Subcutaneous abdominal adipose tissue (tissue), 5 donors: ENCODE measurements around the gene RPS2.
"Not testable (repeated sequence)": the region's sequence is repeated elsewhere in the genome, so short reads cannot be mapped to it uniquely, and the experiment has no call there.

ENCODE experiments used
- H3K27ac ChIP-seq: one replicate; pipeline ENCODE4 v1.7.0; 2013; ENCODE audit warnings: low read depth, mild to moderate bottlenecking, inconsistent platforms, low read length, moderate library complexity
- H3K27me3 ChIP-seq, 5 donors: one replicate each; pipeline ENCODE4 v1.7.0; 2013; ENCODE audit warnings: low read length in 5 of 5, inconsistent platforms in 1 of 5; ENCODE audit not compliant: control insufficient read depth in 5 of 5, insufficient read depth in 4 of 5
- H3K36me3 ChIP-seq, 5 donors: one replicate each; pipeline ENCODE4 v1.7.0; 2013; ENCODE audit warnings: low read length in 5 of 5; ENCODE audit not compliant: control insufficient read depth in 5 of 5, insufficient read depth in 5 of 5
- H3K4me1 ChIP-seq, 5 donors: one replicate each; pipeline ENCODE4 v1.7.0; 2013; ENCODE audit warnings: low read length in 5 of 5, mild to moderate bottlenecking in 3 of 5, moderate library complexity in 1 of 5; ENCODE audit not compliant: control insufficient read depth in 5 of 5, insufficient read depth in 5 of 5
- H3K4me3 ChIP-seq, 5 donors: one replicate each; pipeline ENCODE4 v1.7.0; 2013; ENCODE audit warnings: low read length in 5 of 5, low read depth in 1 of 5
- H3K9ac ChIP-seq, 5 donors: one replicate each; pipeline ENCODE4 v1.7.0; 2013; ENCODE audit warnings: low read length in 5 of 5, mild to moderate bottlenecking in 4 of 5, moderate library complexity in 3 of 5
- H3K9me3 ChIP-seq, 5 donors: one replicate each; pipeline ENCODE4 v1.7.0; 2013; ENCODE audit warnings: low read length in 5 of 5; ENCODE audit not compliant: control insufficient read depth in 5 of 5
- donor health status: healthy.
- donor health status: healthy.
- donor health status: healthy.
- donor health status: healthy.
- donor health status: healthy.

RPS2 gene

GRCh38 chr16:1964506-1965395 lies at the start of gene RPS2:
Gene RPS2 (minus strand): TSS chr16:1964826. CDS start chr16:1964625, 201 bp downstream.
- H3K27me3 ChIP-seq, result no peaks in the 10 kb centered on the region
- peak within 1 kb of the TSS; percentile 93 for H3K27ac ChIP-seq
- H3K9me3 ChIP-seq, result no peaks in the 10 kb centered on the region
- peak within 1 kb of the TSS; percentile 43 to 98 (median 92) for H3K9ac ChIP-seq
- H3K4me3 ChIP-seq, result peak within 1 kb of the TSS; percentile 80 to 90 (median 85)
- H3K4me1 ChIP-seq, result peaks cover 3 to 36% (median 33%) of the 10 kb centered on the region in 5 donors
- peaks cover 0 to 27% (median 24%) of the 10 kb centered on the region in 5 donors for H3K36me3 ChIP-seq

- Histone ChIP-seq H3K9me3 (no peaks in the 10 kb centered on the region), H3K36me3 (no peaks in the 10 kb centered on the region), H3K9ac (no peak overlapping the region)
These were observed 48.9 kb upstream of the RPS2 start for GRCh38 chr16:2013527-2013926.

GRCh38 chr16:2011726-2012125 lies 47.1 kb upstream of the RPS2 start:
- not testable (repeated sequence) for H3K4me3 ChIP-seq, H3K36me3 ChIP-seq, H3K27ac ChIP-seq, H3K9me3 ChIP-seq, H3K9ac ChIP-seq, H3K27me3 ChIP-seq
- peaks cover 17 to 34% (median 33%) of the 10 kb centered on the region in 5 donors for H3K4me1 ChIP-seq

More at GRCh38 chr16:2013527-2013926, 48.9 kb upstream of the RPS2 start:
- no peak overlapping the region for H3K4me3 ChIP-seq
- peaks cover 0 to 9% (median 5%) of the 10 kb centered on the region in 5 donors for H3K27me3 ChIP-seq
- H3K27ac ChIP-seq, result no peak overlapping the region
- peaks cover 8 to 16% (median 15%) of the 10 kb centered on the region in 5 donors for H3K4me1 ChIP-seq

GRCh38 chr16:2009791-2010510 lies 45.3 kb upstream of the RPS2 start, which contains the start of gene ZNF598:
Gene ZNF598 (minus strand): TSS chr16:2009821.
- H3K27ac ChIP-seq, result peak within 1 kb of the TSS; percentile 81
- no peaks in the 10 kb centered on the region for H3K27me3 ChIP-seq
- peak within 1 kb of the TSS; percentile 68 to 95 (median 87) for H3K9ac ChIP-seq
- peaks cover 17 to 52% (median 50%) of the 10 kb centered on the region in 5 donors for H3K4me1 ChIP-seq
- H3K36me3 ChIP-seq, result no peaks in the 10 kb centered on the region
- H3K4me3 ChIP-seq, result peak within 1 kb of the TSS; percentile 72 to 89 (median 79)
- H3K9me3 ChIP-seq, result no peaks in the 10 kb centered on the region

GRCh38 chr16:2009164-2009711 lies 44.6 kb upstream of the RPS2 start:
- H3K4me1 ChIP-seq, result peaks cover 17 to 59% (median 57%) of the 10 kb centered on the region in 5 donors
- H3K27ac ChIP-seq, result peak overlapping the region; percentile 79
- no peaks in the 10 kb centered on the region for H3K36me3 ChIP-seq

GRCh38 chr16:2008631-2009163 lies 44.1 kb upstream of the RPS2 start:
- H3K9me3 ChIP-seq, result no peaks in the 10 kb centered on the region
- peak overlapping the region; percentile 68 to 95 (median 87) for H3K9ac ChIP-seq

More at GRCh38 chr16:2009164-2009711, 44.6 kb upstream of the RPS2 start:
- Histone ChIP-seq H3K9ac (peak overlapping the region; percentile 68 to 95 (median 87)), H3K9me3 (no peaks in the 10 kb centered on the region), H3K27me3 (no peaks in the 10 kb centered on the region), H3K4me3 (peak overlapping the region; percentile 72 to 79 (median 73))

GRCh38 chr16:2008009-2008526 lies 43.4 kb upstream of the RPS2 start:
- H3K36me3 ChIP-seq, result peaks cover 0 to 5% (median 5%) of the 10 kb centered on the region in 5 donors
- peak overlapping the region in 4 of 5 donors; percentile 38 to 77 (median 62) for H3K4me3 ChIP-seq
- H3K27ac ChIP-seq, result peak overlapping the region; percentile 79
- H3K9me3 ChIP-seq, result no peaks in the 10 kb centered on the region
- H3K9ac ChIP-seq, result peak overlapping the region; percentile 53 to 90 (median 60)
- H3K4me1 ChIP-seq, result peaks cover 17 to 70% (median 66%) of the 10 kb centered on the region in 5 donors
- no peaks in the 10 kb centered on the region for H3K27me3 ChIP-seq

More at GRCh38 chr16:2008631-2009163, 44.1 kb upstream of the RPS2 start:
- Histone ChIP-seq H3K27me3 (no peaks in the 10 kb centered on the region), H3K4me3 (peak overlapping the region; percentile 72 to 79 (median 73)), H3K27ac (peak overlapping the region; percentile 79), H3K4me1 (peaks cover 17 to 64% (median 62%) of the 10 kb centered on the region in 5 donors), H3K36me3 (no peaks in the 10 kb centered on the region)

GRCh38 chr16:2007081-2007836 lies 42.6 kb upstream of the RPS2 start:
- no peaks in the 10 kb centered on the region for H3K9me3 ChIP-seq
- H3K9ac ChIP-seq, result peak overlapping the region in 3 of 5 donors; percentile 53 to 60 (median 54)
- peak overlapping the region in 3 of 5 donors; percentile 22 to 77 (median 38) for H3K4me3 ChIP-seq
- H3K27ac ChIP-seq, result peak overlapping the region; percentile 79
- H3K27me3 ChIP-seq, result no peaks in the 10 kb centered on the region
- peaks cover 17 to 70% (median 66%) of the 10 kb centered on the region in 5 donors for H3K4me1 ChIP-seq
- peaks cover 0 to 13% (median 13%) of the 10 kb centered on the region in 5 donors for H3K36me3 ChIP-seq

GRCh38 chr16:2006317-2006716 lies 41.7 kb upstream of the RPS2 start:
- H3K9ac ChIP-seq, result no peak overlapping the region
- H3K27me3 ChIP-seq, result no peaks in the 10 kb centered on the region
- peaks cover 0 to 22% (median 22%) of the 10 kb centered on the region in 5 donors for H3K36me3 ChIP-seq
- no peak overlapping the region for H3K27ac ChIP-seq
- H3K4me3 ChIP-seq, result no peak overlapping the region
- peaks cover 17 to 70% (median 66%) of the 10 kb centered on the region in 5 donors for H3K4me1 ChIP-seq
- H3K9me3 ChIP-seq, result no peaks in the 10 kb centered on the region
